ENCODE measurements around the gene UBC.
"Not testable (repeated sequence)": the region's sequence is repeated elsewhere in the genome, so short reads cannot be mapped to it uniquely, and the experiment has no call there.

The UBC gene

DNA sequence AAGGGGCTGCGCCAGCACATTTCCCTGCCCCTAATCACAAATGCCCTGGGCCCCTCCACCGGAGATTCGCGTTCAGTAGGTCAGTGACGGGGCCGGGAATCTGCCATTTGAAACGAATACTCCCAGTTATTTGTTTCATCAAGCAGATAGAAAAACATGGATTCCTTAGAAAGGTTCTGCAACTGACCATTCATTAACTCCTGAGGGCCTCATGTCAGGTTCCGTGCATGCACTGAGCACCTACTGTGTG is 25.6 kb upstream of the UBC start:
- Histone ChIP-seq H3K27ac (peak overlapping the region; percentile 21), H3K36me3 (replicated peaks) (no peaks in the 10 kb centered on the region), H3K4me3 (ENCODE audit: low read depth, low read length) (peak overlapping the region; percentile 46), H3K27me3 (replicated peaks) (no peaks in the 10 kb centered on the region)
- TF ChIP-seq, protein P1, sequence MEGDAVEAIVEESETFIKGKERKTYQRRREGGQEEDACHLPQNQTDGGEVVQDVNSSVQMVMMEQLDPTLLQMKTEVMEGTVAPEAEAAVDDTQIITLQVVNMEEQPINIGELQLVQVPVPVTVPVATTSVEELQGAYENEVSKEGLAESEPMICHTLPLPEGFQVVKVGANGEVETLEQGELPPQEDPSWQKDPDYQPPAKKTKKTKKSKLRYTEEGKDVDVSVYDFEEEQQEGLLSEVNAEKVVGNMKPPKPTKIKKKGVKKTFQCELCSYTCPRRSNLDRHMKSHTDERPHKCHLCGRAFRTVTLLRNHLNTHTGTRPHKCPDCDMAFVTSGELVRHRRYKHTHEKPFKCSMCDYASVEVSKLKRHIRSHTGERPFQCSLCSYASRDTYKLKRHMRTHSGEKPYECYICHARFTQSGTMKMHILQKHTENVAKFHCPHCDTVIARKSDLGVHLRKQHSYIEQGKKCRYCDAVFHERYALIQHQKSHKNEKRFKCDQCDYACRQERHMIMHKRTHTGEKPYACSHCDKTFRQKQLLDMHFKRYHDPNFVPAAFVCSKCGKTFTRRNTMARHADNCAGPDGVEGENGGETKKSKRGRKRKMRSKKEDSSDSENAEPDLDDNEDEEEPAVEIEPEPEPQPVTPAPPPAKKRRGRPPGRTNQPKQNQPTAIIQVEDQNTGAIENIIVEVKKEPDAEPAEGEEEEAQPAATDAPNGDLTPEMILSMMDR (IDR thresholded peaks at IDR 0.05; ENCODE audit: low read depth, low read length, missing control alignments) = no peak
- no peak for DNase-seq
- in situ Hi-C loops (cut with HindIII; ENCODE audit: low pct_ligation_motif_present, low sequenced_read_pairs) = no loop called here

- H3K36me3 ChIP-seq (replicated peaks) = no peaks in the 10 kb centered on the region
- peak overlapping the region; percentile 58 for H3K4me3 ChIP-seq (ENCODE audit: low read depth, low read length)
- peak overlapping the region; percentile 88 for H3K27ac ChIP-seq
- H3K27me3 ChIP-seq (replicated peaks) = no peaks in the 10 kb centered on the region
- in situ Hi-C loops (cut with HindIII; ENCODE audit: low pct_ligation_motif_present, low sequenced_read_pairs) = no loop called here
- TF ChIP-seq, protein P1 (IDR thresholded peaks at IDR 0.05; ENCODE audit: low read depth, low read length, missing control alignments) = no peak
- DNase-seq = peak; percentile 91
Measured at GRCh38 chr12:124939421-124940142, 25.1 kb upstream of the UBC start.

DNA sequence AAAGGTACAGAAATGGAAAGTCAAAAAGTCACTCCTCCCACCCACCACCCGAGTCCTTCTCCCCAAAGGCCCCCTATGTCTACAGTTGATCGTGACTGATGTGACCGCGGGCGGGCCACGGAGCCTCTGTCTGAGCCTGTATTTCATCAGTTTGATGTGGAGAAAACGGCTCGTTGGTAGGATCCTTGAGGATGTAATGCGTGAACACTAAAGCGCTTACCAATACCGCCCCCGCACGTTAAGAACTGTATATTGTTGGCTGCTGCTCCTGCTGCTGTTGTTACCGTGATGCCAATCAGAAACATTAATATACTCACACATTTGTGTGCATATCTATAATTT is 24.6 kb upstream of the UBC start:
- no peaks in the 10 kb centered on the region for H3K27me3 ChIP-seq (replicated peaks)
- no peaks in the 10 kb centered on the region for H3K36me3 ChIP-seq (replicated peaks)
- DNase-seq = peak; percentile 88
- peak overlapping the region; percentile 88 for H3K27ac ChIP-seq
- in situ Hi-C loops (cut with HindIII; ENCODE audit: low pct_ligation_motif_present, low sequenced_read_pairs) = no loop called here
- peak overlapping the region; percentile 47 for H3K4me3 ChIP-seq (ENCODE audit: low read depth, low read length)
- TF ChIP-seq, protein P1 (IDR thresholded peaks at IDR 0.05; ENCODE audit: low read depth, low read length, missing control alignments) = peak; percentile 51

DNA sequence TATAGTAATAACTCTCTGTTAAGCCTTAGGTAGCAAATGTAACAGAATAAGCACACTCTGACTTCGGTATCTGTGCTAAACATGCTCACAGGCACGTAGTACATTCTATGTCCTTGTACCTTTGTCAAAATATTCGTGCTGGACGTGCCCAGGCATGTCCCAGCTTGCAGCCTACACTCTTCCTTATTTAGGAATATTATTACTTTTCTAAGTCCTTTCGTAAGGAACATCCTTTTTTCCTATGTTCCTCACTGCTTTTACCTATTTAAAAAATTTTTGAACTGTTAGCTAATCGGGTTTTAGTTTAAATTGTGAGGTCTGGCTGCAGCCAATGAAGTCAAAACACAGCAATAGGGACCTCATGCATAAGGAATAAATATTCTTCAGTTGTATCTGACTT is 24.1 kb upstream of the UBC start:
- in situ Hi-C loops (cut with HindIII; ENCODE audit: low pct_ligation_motif_present, low sequenced_read_pairs) = no loop called here
- H3K4me3 ChIP-seq (ENCODE audit: low read depth, low read length) = peak overlapping the region; percentile 47
- H3K27ac ChIP-seq = peak overlapping the region; percentile 88
- no peaks in the 10 kb centered on the region for H3K27me3 ChIP-seq (replicated peaks)
- no peaks in the 10 kb centered on the region for H3K36me3 ChIP-seq (replicated peaks)
- TF ChIP-seq, protein P1 (IDR thresholded peaks at IDR 0.05; ENCODE audit: low read depth, low read length, missing control alignments) = no peak
- peak; percentile 50 for DNase-seq

DNA sequence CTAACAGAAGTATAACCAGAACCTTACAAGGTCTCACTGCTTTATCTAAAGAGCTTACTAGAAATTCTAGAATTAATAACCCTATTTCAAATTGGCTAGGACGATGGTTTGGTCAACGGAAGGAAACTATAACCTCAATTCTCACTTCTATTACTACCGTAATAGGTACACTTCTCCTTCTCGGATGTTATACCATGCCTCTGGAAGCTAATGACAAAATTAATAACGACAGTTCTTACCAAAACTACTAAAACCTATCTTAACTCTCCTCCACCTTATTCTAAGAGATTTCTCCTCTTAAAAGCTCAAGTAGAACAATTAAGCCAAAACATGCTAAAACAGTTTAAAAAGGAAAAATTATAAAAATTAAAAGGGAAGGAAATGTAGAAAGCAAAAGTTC is 23.7 kb upstream of the UBC start:
- DNase-seq = no peak
- H3K4me3 ChIP-seq (ENCODE audit: low read depth, low read length) = no peak overlapping the region
- H3K36me3 ChIP-seq (replicated peaks) = no peaks in the 10 kb centered on the region
- TF ChIP-seq, protein P1 (IDR thresholded peaks at IDR 0.05; ENCODE audit: low read depth, low read length, missing control alignments) = no peak
- H3K27me3 ChIP-seq (replicated peaks) = no peaks in the 10 kb centered on the region
- in situ Hi-C loops (cut with HindIII; ENCODE audit: low pct_ligation_motif_present, low sequenced_read_pairs) = no loop called here
- peak overlapping the region; percentile 88 for H3K27ac ChIP-seq

DNA sequence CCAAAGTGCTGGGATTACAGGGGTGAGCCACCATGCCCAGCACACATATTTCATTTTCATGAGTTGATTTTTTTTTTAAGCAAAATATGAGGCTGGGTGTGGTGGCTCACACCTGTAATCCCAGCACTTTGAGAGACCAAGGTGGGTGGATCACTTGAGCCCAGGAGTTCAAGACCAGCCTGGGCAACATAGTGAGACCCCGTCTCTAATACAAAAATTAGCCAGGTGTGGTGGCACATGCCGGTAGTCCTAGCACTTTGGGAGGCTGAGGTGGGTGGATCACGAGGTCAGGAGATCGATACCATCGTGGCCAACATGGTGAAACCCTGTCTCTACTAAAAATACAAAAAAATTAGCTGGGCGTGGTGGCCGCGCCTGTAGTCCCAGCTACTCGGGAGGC is 17.1 kb upstream of the UBC start:
- H3K27me3 ChIP-seq (replicated peaks); H3K36me3 ChIP-seq (replicated peaks); H3K4me3 ChIP-seq (ENCODE audit: low read depth, low read length); in situ Hi-C loops (cut with HindIII; ENCODE audit: low pct_ligation_motif_present, low sequenced_read_pairs); DNase-seq; H3K27ac ChIP-seq: not testable (repeated sequence)

Measured in brain microvascular endothelial cell (primary cell).